ENCODE measurements around the gene GRM5. TPM values are rescaled to one million over a fixed set of nuclear protein-coding genes. Genes with fewer than 3 reads are reported as not detected.

GRM5 gene
- total RNA-seq, 8 experiments from 2014 or later: 0.05 to 12.6 (median 4.0) TPM; not detected in 2

- Histone ChIP-seq H3K4me3 (no peak overlapping the region), H3K27ac (no peak overlapping the region), H3K4me1 (replicated peaks in 1 of 2) (no peaks in the 10 kb centered on the region)
- 0 to 100% (median 75%) methylated on average over 2 to 7 of the region's 7 CpGs; no CpG with 5 or more reads in 1 of the 10 experiments for WGBS, 10 experiments
- ATAC-seq (replicated peaks in 6 of 8): peak in 6 of 8 experiments; percentile 29 to 86 (median 56)
- in situ Hi-C loops (cut with MboI; ENCODE audit: low pct_unique_long_range_greater_than_20kb in 2 of 9, low sequenced_read_pairs in 9 of 9, unreplicated experiment in 9 of 9): loop anchor here in 1 of 9 experiments (25.0 kb wide), 1 partner anchor 332 kb away; no protein-coding TSS in a partner anchor
Observed at GRCh38 chr11:88555018-88555828, 510.6 kb downstream of the GRM5 start.

GRCh38 chr11:88553204-88553603 is 512.6 kb downstream of the GRM5 start:
- Histone ChIP-seq H3K4me1 (replicated peaks in 1 of 2) (no peaks in the 10 kb centered on the region), H3K27ac (no peak overlapping the region), H3K4me3 (no peak overlapping the region)
- 0 to 92% (median 80%) methylated on average over 1 to 2 of the region's 2 CpGs; no CpG with 5 or more reads in 1 of the 10 experiments for WGBS, 10 experiments
- no peak for ATAC-seq (replicated peaks in 6 of 8)
- in situ Hi-C loops (cut with MboI; ENCODE audit: low pct_unique_long_range_greater_than_20kb in 2 of 9, low sequenced_read_pairs in 9 of 9, unreplicated experiment in 9 of 9): loop anchor here in 1 of 9 experiments (25.0 kb wide), 1 partner anchor 334 kb away; no protein-coding TSS in a partner anchor

GRCh38 chr11:88552379-88553062 is 513.3 kb downstream of the GRM5 start:
- ATAC-seq (replicated peaks in 6 of 8): peak in 5 of 8 experiments; percentile 34 to 90 (median 68)
- Histone ChIP-seq H3K27ac (no peak overlapping the region), H3K4me1 (replicated peaks in 1 of 2) (no peaks in the 10 kb centered on the region), H3K4me3 (no peak overlapping the region)
- 0 to 88% (median 35%) methylated on average over 1 to 3 of the region's 3 CpGs; no CpG with 5 or more reads in 2 of the 10 experiments for WGBS, 10 experiments
- in situ Hi-C loops (cut with MboI; ENCODE audit: low pct_unique_long_range_greater_than_20kb in 2 of 9, low sequenced_read_pairs in 9 of 9, unreplicated experiment in 9 of 9): loop anchor here in 1 of 9 experiments (25.0 kb wide), 1 partner anchor 335 kb away; no protein-coding TSS in a partner anchor

- Histone ChIP-seq H3K27ac (no peak overlapping the region), H3K4me3 (no peak overlapping the region), H3K4me1 (replicated peaks in 1 of 2) (no peaks in the 10 kb centered on the region)
- in situ Hi-C loops (cut with MboI; ENCODE audit: low pct_unique_long_range_greater_than_20kb in 2 of 9, low sequenced_read_pairs in 9 of 9, unreplicated experiment in 9 of 9): loop anchor here in 6 of 9 experiments (25.0 kb wide), 5 partner anchors 257 to 1182 kb away; no protein-coding TSS in a partner anchor
- 0 to 84% (median 28%) methylated on average over 1 to 3 of the region's 3 CpGs; no CpG with 5 or more reads in 4 of the 10 experiments for WGBS, 10 experiments
- peak in 2 of 8 experiments; percentile 16 to 25 for ATAC-seq (replicated peaks in 6 of 8)
Observed at GRCh38 chr11:88544656-88545280, 521.0 kb downstream of the GRM5 start.

GRCh38 chr11:88543902-88544655 is 521.7 kb downstream of the GRM5 start:
- peak; percentile 91 to 100 (median 100) for ATAC-seq (replicated peaks in 6 of 8)
- in situ Hi-C loops (cut with MboI; ENCODE audit: low pct_unique_long_range_greater_than_20kb in 2 of 9, low sequenced_read_pairs in 9 of 9, unreplicated experiment in 9 of 9): loop anchor here in 6 of 9 experiments (25.0 kb wide), 5 partner anchors 257 to 1182 kb away; no protein-coding TSS in a partner anchor
- Histone ChIP-seq H3K4me1 (replicated peaks in 1 of 2) (no peaks in the 10 kb centered on the region), H3K27ac (no peak overlapping the region), H3K4me3 (no peak overlapping the region)
- 14 to 100% (median 51%) methylated on average over 1 to 5 of the region's 5 CpGs for WGBS, 10 experiments

GRCh38 chr11:88541006-88541405 is 524.8 kb downstream of the GRM5 start:
- WGBS, 10 experiments: 52 to 100% (median 83%) methylated on average over 1 to 6 of the region's 6 CpGs; no CpG with 5 or more reads in 1 of the 10 experiments
- Histone ChIP-seq H3K4me3 (no peak overlapping the region), H3K27ac (no peak overlapping the region), H3K4me1 (replicated peaks in 1 of 2) (no peaks in the 10 kb centered on the region)
- in situ Hi-C loops (cut with MboI; ENCODE audit: low pct_unique_long_range_greater_than_20kb in 2 of 9, low sequenced_read_pairs in 9 of 9, unreplicated experiment in 9 of 9): loop anchor here in 6 of 9 experiments (25.0 kb wide), 5 partner anchors 254 to 1179 kb away; no protein-coding TSS in a partner anchor
- no peak for ATAC-seq (replicated peaks in 6 of 8)

GRCh38 chr11:88538098-88538497 is 527.7 kb downstream of the GRM5 start:
- in situ Hi-C loops (cut with MboI; ENCODE audit: low pct_unique_long_range_greater_than_20kb in 2 of 9, low sequenced_read_pairs in 9 of 9, unreplicated experiment in 9 of 9): loop anchor here in 6 of 9 experiments (25.0 kb wide), 5 partner anchors 251 to 1176 kb away; no protein-coding TSS in a partner anchor
- ATAC-seq (replicated peaks in 6 of 8): no peak
- H3K4me1 ChIP-seq (replicated peaks in 1 of 2): no peaks in the 10 kb centered on the region
- WGBS, 10 experiments: 0 to 92% (median 79%) methylated on average over 1 of the region's 1 CpG; no CpG with 5 or more reads in 1 of the 10 experiments
- no peak overlapping the region for H3K4me3 ChIP-seq
- no peak overlapping the region for H3K27ac ChIP-seq

GRCh38 chr11:88537613-88538012 is 528.2 kb downstream of the GRM5 start:
- 50 to 100% (median 85%) methylated on average over 2 of the region's 2 CpGs; no CpG with 5 or more reads in 1 of the 10 experiments for WGBS, 10 experiments
- no peak overlapping the region for H3K4me3 ChIP-seq
- H3K4me1 ChIP-seq (replicated peaks in 1 of 2): no peaks in the 10 kb centered on the region
- no peak overlapping the region for H3K27ac ChIP-seq
- in situ Hi-C loops (cut with MboI; ENCODE audit: low pct_unique_long_range_greater_than_20kb in 2 of 9, low sequenced_read_pairs in 9 of 9, unreplicated experiment in 9 of 9): loop anchor here in 6 of 9 experiments (25.0 kb wide), 5 partner anchors 250 to 1175 kb away; no protein-coding TSS in a partner anchor
- no peak for ATAC-seq (replicated peaks in 6 of 8)

- no peak overlapping the region for H3K27ac ChIP-seq
- no peaks in the 10 kb centered on the region for H3K4me1 ChIP-seq (replicated peaks in 1 of 2)
- H3K4me3 ChIP-seq: no peak overlapping the region
- ATAC-seq (replicated peaks in 6 of 8): no peak
- in situ Hi-C loops (cut with MboI; ENCODE audit: low pct_unique_long_range_greater_than_20kb in 2 of 9, low sequenced_read_pairs in 9 of 9, unreplicated experiment in 9 of 9): loop anchor here in 6 of 9 experiments (25.0 kb wide), 5 partner anchors 249 to 1174 kb away; no protein-coding TSS in a partner anchor
- 33 to 94% (median 88%) methylated on average over 2 to 3 of the region's 3 CpGs for WGBS, 10 experiments
Observed at GRCh38 chr11:88536616-88537265, 529.0 kb downstream of the GRM5 start.

- in situ Hi-C loops (cut with MboI; ENCODE audit: low pct_unique_long_range_greater_than_20kb in 2 of 9, low sequenced_read_pairs in 9 of 9, unreplicated experiment in 9 of 9): loop anchor here in 6 of 9 experiments (25.0 kb wide), 5 partner anchors 249 to 1174 kb away; no protein-coding TSS in a partner anchor
- Histone ChIP-seq H3K4me1 (replicated peaks in 1 of 2) (no peaks in the 10 kb centered on the region), H3K4me3 (no peak overlapping the region), H3K27ac (no peak overlapping the region)
- WGBS, 10 experiments: 0 to 90% (median 73%) methylated on average over 1 to 2 of the region's 2 CpGs
- ATAC-seq (replicated peaks in 6 of 8): peak in 5 of 8 experiments; percentile 50 to 100 (median 80)
Observed at GRCh38 chr11:88535916-88536547, 529.8 kb downstream of the GRM5 start.

GRCh38 chr11:88535266-88535665 is 530.5 kb downstream of the GRM5 start:
- ATAC-seq (replicated peaks in 6 of 8): no peak
- in situ Hi-C loops (cut with MboI; ENCODE audit: low pct_unique_long_range_greater_than_20kb in 2 of 9, low sequenced_read_pairs in 9 of 9, unreplicated experiment in 9 of 9): loop anchor here in 6 of 9 experiments (25.0 kb wide), 5 partner anchors 248 to 1173 kb away; no protein-coding TSS in a partner anchor
- WGBS, 10 experiments: 11 to 95% (median 72%) methylated on average over 1 to 2 of the region's 2 CpGs; no CpG with 5 or more reads in 2 of the 10 experiments
- H3K4me1 ChIP-seq (replicated peaks in 1 of 2): no peaks in the 10 kb centered on the region
- H3K27ac ChIP-seq: no peak overlapping the region
- no peak overlapping the region for H3K4me3 ChIP-seq
